B cell (primary cell): ENCODE data around the gene FGF8. TPM values are rescaled to one million over a fixed set of nuclear protein-coding genes. Genes with fewer than 3 reads are reported as not detected.

Source experiments
- ATAC-seq: fragments of 200-7000 bp; cut with Tn5 transposase; one replicate; pipeline ENCODE4 v1.10.0; 2021; ENCODE audit warnings: low read depth, mild to moderate bottlenecking, moderate number of reproducible peaks, moderate library complexity
- CTCF ChIA-PET: fragments of 350-600 bp; sonication (Branson Sonifier 250); formaldehyde crosslinking; loops from one replicate; lab custom pipeline; 2021; ENCODE audit warnings: antibody characterized with exemption, inconsistent platforms; lab: Charles Lee
- POLR2A ChIA-PET: fragments of 350-600 bp; sonication (Branson Sonifier 250); formaldehyde crosslinking; loops from one replicate; lab custom pipeline; 2021; ENCODE audit warnings: antibody characterized with exemption; lab: Charles Lee
- DNase-seq: peaks from one replicate; pipeline ENCODE4 v3.0.0; 2013
- H2AFZ ChIP-seq: 2 replicates; pipeline ENCODE4 v1.6.1; 2012; ENCODE audit warnings: mild to moderate bottlenecking, low read depth, low read length; ENCODE audit not compliant: insufficient read depth, poor library complexity, severe bottlenecking
- H3K27ac ChIP-seq, 2 donors: 1 replicate in 1 of 2; 2 replicates in 1 of 2; pipeline ENCODE4 v1.5.1; 2012 to 2013; ENCODE audit warnings: low read length in 2 of 2, mild to moderate bottlenecking in 2 of 2, moderate library complexity in 1 of 2
- H3K27me3 ChIP-seq, 4 experiments: fragments of 200-600 bp in 1 of 4; sonication (generic) in 1 of 4; replicated peaks in 1 of 4; 1 replicate in 2 of 4; 2 replicates in 2 of 4; pipeline versions ENCODE4 v1.6.1 to v1.7.0; 2013 to 2016; ENCODE audit warnings: low read length in 3 of 4, mild to moderate bottlenecking in 2 of 4, mixed read lengths in 1 of 4, moderate library complexity in 1 of 4; ENCODE audit not compliant: insufficient read depth in 4 of 4, control insufficient read depth in 3 of 4; ENCODE audit errors: control extremely low read depth in 1 of 4
- H3K36me3 ChIP-seq, 2 experiments: replicated peaks in 1 of 2; 1 replicate in 1 of 2; 2 replicates in 1 of 2; pipeline versions ENCODE4 v1.6.1 to v1.7.1; 2013; ENCODE audit warnings: low read length in 1 of 2; ENCODE audit not compliant: insufficient read depth in 2 of 2, control insufficient read depth in 1 of 2; ENCODE audit errors: control extremely low read depth in 1 of 2, extremely low read depth in 1 of 2
- H3K4me1 ChIP-seq, 2 donors: fragments of 200-600 bp in 1 of 2; sonication (generic) in 1 of 2; 1 replicate in 1 of 2; 2 replicates in 1 of 2; pipeline versions ENCODE4 v1.5.1 to v1.6.1; 2013 to 2017; ENCODE audit warnings: low read length in 2 of 2; ENCODE audit not compliant: control insufficient read depth in 2 of 2, insufficient read depth in 2 of 2
- H3K4me2 ChIP-seq: replicated peaks from 2 replicates; pipeline ENCODE3; 2012; ENCODE audit warnings: mild to moderate bottlenecking, low read depth, low read length; ENCODE audit not compliant: poor library complexity, severe bottlenecking
- H3K4me3 ChIP-seq, 5 experiments: fragments of 200-600 bp in 1 of 5; sonication (generic) in 1 of 5; 1 replicate in 3 of 5; 2 replicates in 2 of 5; pipeline versions ENCODE4 v1.5.1 to v1.7.0; 2011 to 2016; ENCODE audit warnings: low read length in 4 of 5, mild to moderate bottlenecking in 4 of 5, low read depth in 2 of 5, control low read depth in 1 of 5, moderate library complexity in 1 of 5; ENCODE audit not compliant: insufficient read depth in 1 of 5; ENCODE audit errors: control extremely low read depth in 1 of 5, extremely low read depth in 1 of 5
- H3K79me2 ChIP-seq: fragments of 200-600 bp; sonication (generic); one replicate; pipeline ENCODE4 v1.6.0; 2016; ENCODE audit warnings: low read length; ENCODE audit not compliant: control insufficient read depth, insufficient read depth
- H3K9ac ChIP-seq: fragments of 200-600 bp; sonication (generic); 2 replicates; pipeline ENCODE4 v1.6.1; 2017; ENCODE audit warnings: mild to moderate bottlenecking, low read length, moderate library complexity
- H3K9me3 ChIP-seq, 3 donors: one replicate each; pipeline versions ENCODE4 v1.6.1 to v1.7.1; 2013; ENCODE audit warnings: low read length in 2 of 3; ENCODE audit not compliant: control insufficient read depth in 2 of 3, insufficient read depth in 1 of 3; ENCODE audit errors: control extremely low read depth in 1 of 3
- H4K20me1 ChIP-seq: 2 replicates; pipeline ENCODE4 v1.6.0; 2012; ENCODE audit warnings: mild to moderate bottlenecking, low read length; ENCODE audit not compliant: insufficient read depth, control insufficient read depth, poor library complexity, severe bottlenecking
- H3K27ac Mint-ChIP-seq: one replicate; pipeline ENCODE4 v1.8.0; 2021; ENCODE audit warnings: mixed read lengths
- H3K27me3 Mint-ChIP-seq: one replicate; pipeline ENCODE4 v1.8.0; 2021; ENCODE audit warnings: mixed read lengths
- H3K4me1 Mint-ChIP-seq: one replicate; pipeline ENCODE4 v1.8.0; 2021; ENCODE audit warnings: mixed read lengths
- H3K4me3 Mint-ChIP-seq: one replicate; pipeline ENCODE4 v1.8.0; 2021; ENCODE audit warnings: mixed read lengths
- H3K9me3 Mint-ChIP-seq: one replicate; pipeline ENCODE4 v1.8.0; 2022; ENCODE audit warnings: mixed read lengths; ENCODE audit not compliant: insufficient read depth
- CTCF ChIP-seq: fragments of 200-600 bp; IDR thresholded peaks from one replicate; pipeline ENCODE4 v1.8.0; 2022; ENCODE audit warnings: antibody characterized with exemption, mild to moderate bottlenecking
- EZH2 ChIP-seq: IDR thresholded peaks from 2 replicates; pipeline ENCODE4 v1.6.1; 2012; ENCODE audit warnings: borderline replicate concordance, low read depth, mild to moderate bottlenecking, moderate library complexity, low read length; ENCODE audit not compliant: insufficient read depth, poor library complexity, severe bottlenecking
- WGBS: methylation state at CpG from one replicate; pipeline ENCODE4 v1.1.5; 2013; ENCODE audit warnings: missing lambda C conversion rate; ENCODE audit not compliant: insufficient coverage; 5-methylcytosine and 5-hydroxymethylcytosine counted together
- intact Hi-C: fragments of 100-400 bp; cut with micrococcal nuclease; formaldehyde crosslinking; loops from one replicate; pipeline ENCODE4 v1.10.0; 2022
- polyA plus RNA-seq: library from polyadenylated mRNA; depleted of rRNA; stranded (reverse); fragments of >200 nt; gene quantifications from 2 replicates; pipeline ENCODE4 v1.2.3, GENCODE V29; 2012
- total RNA-seq, 2 donors: library from RNA; stranded (reverse); fragments of 120-200 nt in 1 of 2; gene quantifications; 1 replicate in 1 of 2; 2 replicates in 1 of 2; pipeline versions ENCODE4 v1.2.3 to v1.2.4, GENCODE V29; 2013 to 2022

The FGF8 gene
- total and polyA plus RNA-seq, 2 donors (not counting 1 experiment from before 2014, with no cell fraction given) = not detected

DNA sequence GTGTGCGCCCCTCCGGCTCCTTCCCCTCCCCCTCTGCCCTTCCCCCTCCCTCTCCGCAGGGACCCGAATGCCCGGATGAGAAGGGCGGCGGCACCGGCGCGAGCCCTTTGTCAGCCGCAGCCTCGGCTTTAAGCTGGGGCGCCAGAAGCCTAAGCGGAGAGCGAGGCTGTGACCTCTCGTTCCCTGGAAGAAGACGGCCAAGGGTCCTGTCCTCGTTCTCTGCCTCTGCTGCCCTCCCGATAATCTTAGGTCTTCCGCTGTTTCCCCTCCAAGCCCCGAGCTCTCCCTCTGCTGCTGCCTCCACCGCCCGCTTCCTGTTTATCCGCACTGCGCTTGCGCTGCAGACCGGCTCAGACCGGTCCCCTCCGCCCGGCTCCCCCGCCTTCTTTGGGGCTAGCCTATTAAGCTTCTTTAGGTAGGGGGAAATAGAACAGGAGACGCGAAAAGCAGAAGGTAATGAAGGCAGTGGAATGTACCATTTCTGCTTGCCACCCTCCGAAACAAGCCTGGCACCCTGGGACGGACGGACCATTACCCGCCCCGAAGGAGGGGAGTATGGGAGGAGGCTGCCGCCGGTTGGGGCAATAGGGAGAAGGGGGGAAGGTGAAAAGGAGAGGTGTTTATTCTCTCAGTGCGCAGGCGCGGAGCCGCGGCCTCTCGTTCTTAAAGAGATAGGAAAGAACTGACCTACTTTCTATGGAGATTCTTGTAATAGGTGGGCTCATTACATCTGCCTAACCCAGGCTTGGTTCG is 42.4 kb upstream of the FGF8 start, which contains the start of gene OGA:
Gene OGA, minus strand, starts transcription at position 326 of the 753 bp plus-strand sequence. CDS start 422 bp downstream, outside the sequence.
- Histone ChIP-seq H3K9ac (peak within 1 kb of the TSS; percentile 96), H2AFZ (peak within 1 kb of the TSS; percentile 86), H3K4me1 (peaks cover 27% of the 10 kb centered on the region in 2 donors), H4K20me1 (peaks cover 49% of the 10 kb centered on the region), H3K79me2 (peaks cover 68% of the 10 kb centered on the region), H3K9me3 (no peaks in the 10 kb centered on the region), H3K27ac (peak within 1 kb of the TSS; percentile 81 to 85), H3K36me3 (peaks cover 0 to 5% of the 10 kb centered on the region in 2 experiments), H3K4me2 (peak within 1 kb of the TSS; percentile 79), H3K4me3 (peak within 1 kb of the TSS; percentile 56 to 97 (median 92)), H3K27me3 (no peaks in the 10 kb centered on the region)
- H3K4me1 Mint-ChIP-seq = peaks cover 35% of the 10 kb centered on the region
- TF ChIP-seq CTCF (no peak), EZH2 (no peak)
- POLR2A ChIA-PET = interaction anchor here (0.6 to 6.3 kb wide), 16 partner anchors 12 to 896 kb away, joined by 3 to 102 read pairs (median 4); partner anchors contain the start of genes ARL3, ARMH3, NPM3 and TRIM8
- intact Hi-C loops = loop anchor here (1.0 to 5.0 kb wide), 9 partner anchors 12 to 894 kb away; partner anchors contain the start of genes ARL3, ARMH3, GBF1 and LDB1
- CTCF ChIA-PET = interaction anchor here (0.9 to 9.6 kb wide), 9 partner anchors 12 to 255 kb away, joined by 3 to 48 read pairs (median 7); partner anchors contain the start of gene NPM3
- peak within 1 kb of the TSS; percentile 99 for H3K27ac Mint-ChIP-seq
- DNase-seq (peak; percentile 98), ATAC-seq (peak; percentile 87)
- H3K9me3 Mint-ChIP-seq = no peaks in the 10 kb centered on the region
- peak within 1 kb of the TSS; percentile 94 for H3K4me3 Mint-ChIP-seq
- under 1% methylated on average over 35 of the region's 47 CpGs for WGBS
- no peaks in the 10 kb centered on the region for H3K27me3 Mint-ChIP-seq
